GM12874 (cell line): ENCODE data around the gene BRCA2.

Experiments
- TF ChIP-seq, protein P1 (sequence below): IDR thresholded peaks from 2 replicates; pipeline ENCODE4 v1.5.1; 2011; ENCODE audit warnings: low read depth, mild to moderate bottlenecking, control low read depth, low read length, moderate library complexity; ENCODE audit not compliant: insufficient read depth

BRCA2 gene

GRCh38 chr13:32376642-32377415 lies 61.5 kb downstream of the BRCA2 start:
- TF ChIP-seq, protein P1, sequence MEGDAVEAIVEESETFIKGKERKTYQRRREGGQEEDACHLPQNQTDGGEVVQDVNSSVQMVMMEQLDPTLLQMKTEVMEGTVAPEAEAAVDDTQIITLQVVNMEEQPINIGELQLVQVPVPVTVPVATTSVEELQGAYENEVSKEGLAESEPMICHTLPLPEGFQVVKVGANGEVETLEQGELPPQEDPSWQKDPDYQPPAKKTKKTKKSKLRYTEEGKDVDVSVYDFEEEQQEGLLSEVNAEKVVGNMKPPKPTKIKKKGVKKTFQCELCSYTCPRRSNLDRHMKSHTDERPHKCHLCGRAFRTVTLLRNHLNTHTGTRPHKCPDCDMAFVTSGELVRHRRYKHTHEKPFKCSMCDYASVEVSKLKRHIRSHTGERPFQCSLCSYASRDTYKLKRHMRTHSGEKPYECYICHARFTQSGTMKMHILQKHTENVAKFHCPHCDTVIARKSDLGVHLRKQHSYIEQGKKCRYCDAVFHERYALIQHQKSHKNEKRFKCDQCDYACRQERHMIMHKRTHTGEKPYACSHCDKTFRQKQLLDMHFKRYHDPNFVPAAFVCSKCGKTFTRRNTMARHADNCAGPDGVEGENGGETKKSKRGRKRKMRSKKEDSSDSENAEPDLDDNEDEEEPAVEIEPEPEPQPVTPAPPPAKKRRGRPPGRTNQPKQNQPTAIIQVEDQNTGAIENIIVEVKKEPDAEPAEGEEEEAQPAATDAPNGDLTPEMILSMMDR = no peak

GRCh38 chr13:32378012-32378411 lies 62.7 kb downstream of the BRCA2 start:
- TF ChIP-seq, protein P1 = no peak

- TF ChIP-seq, protein P1 = peak; percentile 49; the same call in 1 of the 2 replicates
These were observed 66.2 kb downstream of the BRCA2 start for GRCh38 chr13:32381539-32381938.

DNA sequence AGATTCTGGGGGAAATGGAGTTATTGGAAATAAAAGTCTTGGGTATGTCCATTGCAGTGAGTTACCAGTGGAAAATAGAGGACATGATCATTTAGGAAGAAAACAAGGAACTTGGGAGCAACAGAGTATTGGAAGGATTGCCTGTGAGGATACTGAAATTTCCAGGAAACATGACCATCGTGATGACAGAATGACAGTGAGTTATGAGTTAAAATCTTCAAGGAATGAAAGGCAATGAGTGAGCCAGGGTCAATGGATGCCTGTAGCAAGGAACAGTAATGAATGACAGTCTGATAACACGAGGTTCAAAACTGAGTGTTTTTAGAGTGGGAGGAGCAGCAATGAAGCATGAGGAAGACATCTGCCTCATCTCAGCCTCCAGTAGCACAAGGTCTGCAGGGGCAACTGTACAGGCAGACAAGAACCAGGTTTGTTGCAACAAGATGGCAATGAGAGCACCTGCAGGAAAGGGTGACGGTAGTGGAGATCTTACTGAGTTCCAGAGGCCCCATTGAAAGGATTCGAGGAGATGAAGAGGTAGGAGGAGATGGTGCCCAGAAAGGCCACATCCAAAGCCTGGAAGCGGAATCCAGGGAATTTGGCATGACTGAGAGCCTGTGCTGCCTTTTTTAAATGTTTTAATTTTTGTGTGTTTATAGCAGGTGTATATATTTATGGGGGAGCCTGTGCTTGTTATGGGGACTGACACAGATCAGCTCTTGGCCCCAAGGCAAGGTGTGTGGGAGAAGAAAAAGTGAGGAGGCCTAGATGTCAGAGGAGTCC lies 68.7 kb downstream of the BRCA2 start:
- TF ChIP-seq, protein P1 = no peak

DNA sequence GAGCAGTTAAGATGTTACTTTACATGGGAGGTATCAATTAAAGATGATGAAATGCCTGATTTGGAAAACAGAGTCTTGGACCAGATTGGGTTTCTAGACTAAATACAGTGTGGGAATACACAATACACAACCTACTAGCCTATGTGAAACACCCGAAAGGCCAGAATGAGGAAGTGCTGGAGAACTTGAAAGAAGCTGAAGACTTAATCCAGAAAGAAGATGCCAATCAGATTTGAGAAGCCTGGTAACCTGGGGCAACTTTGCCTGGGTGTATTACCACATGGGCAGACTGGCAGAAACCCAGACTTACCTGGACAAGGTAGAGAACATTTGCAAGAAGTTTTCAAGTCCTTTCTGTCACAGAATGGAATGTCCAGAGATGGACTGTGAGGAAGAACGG lies 69.4 kb downstream of the BRCA2 start:
- TF ChIP-seq, protein P1 = no peak

DNA sequence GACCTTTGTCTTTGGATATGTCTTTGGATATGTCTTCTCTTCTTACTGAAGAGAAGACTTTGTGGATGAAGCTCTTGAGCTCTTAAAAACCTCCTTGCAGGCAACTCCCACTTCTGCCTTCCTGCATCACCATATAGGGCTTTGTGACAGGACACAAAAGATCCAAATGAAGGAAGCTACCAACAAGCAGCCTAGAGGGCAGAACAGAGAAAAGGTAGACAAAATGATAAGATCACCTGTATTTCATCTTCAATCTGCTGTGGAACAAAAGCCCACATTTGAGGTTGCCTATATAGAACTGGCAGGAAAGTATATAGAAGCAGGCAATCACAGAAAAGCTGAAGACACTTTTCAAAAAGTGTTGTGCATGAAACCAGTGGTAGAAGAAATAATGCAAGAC lies 70.1 kb downstream of the BRCA2 start:
- TF ChIP-seq, protein P1 = no peak

- TF ChIP-seq, protein P1 = no peak
These were observed 74.7 kb downstream of the BRCA2 start for GRCh38 chr13:32390048-32390447.
